Right lobe of liver (tissue), 6 donors: ENCODE measurements around the gene MYOZ3. TPM values are rescaled to one million over a fixed set of nuclear protein-coding genes. Genes with fewer than 3 reads are reported as not detected.

ENCODE experiments used
- ATAC-seq, 4 donors: fragments of 200-7000 bp; cut with Tn5 transposase; one replicate each; pipeline ENCODE4 v1.9.1; 2020; ENCODE audit warnings: mild to moderate bottlenecking in 4 of 4, moderate library complexity in 4 of 4
- DNase-seq, 3 donors: peaks; one replicate each; pipeline ENCODE4 v3.0.0-alpha.2; 2020
- H3K27ac ChIP-seq, 3 donors: fragments of 200-600 bp; one replicate each; pipeline ENCODE4 v1.8.0; 2022
- H3K27me3 ChIP-seq, 2 donors: fragments of 200-600 bp; one replicate each; pipeline ENCODE4 v1.8.0; 2022
- H3K36me3 ChIP-seq, 4 donors: fragments of 200-600 bp; sonication (generic) in 1 of 4; one replicate each; pipeline versions ENCODE4 v1.5.1 to v1.8.0; 2017 to 2022; ENCODE audit warnings: control low read depth in 1 of 4
- H3K4me1 ChIP-seq, 4 donors: fragments of 200-600 bp; sonication (generic) in 1 of 4; one replicate each; pipeline versions ENCODE4 v1.5.1 to v1.8.0; 2017 to 2022; ENCODE audit warnings: control low read depth in 1 of 4
- H3K4me3 ChIP-seq, 3 donors: fragments of 200-600 bp; one replicate each; pipeline ENCODE4 v1.8.0; 2022
- H3K9me3 ChIP-seq, 4 donors: fragments of 200-600 bp; sonication (generic) in 1 of 4; one replicate each; pipeline versions ENCODE4 v1.5.1 to v1.8.0; 2017 to 2022; ENCODE audit warnings: control low read depth in 1 of 4
- POLR2A ChIP-seq: fragments of 450-650 bp; IDR thresholded peaks from one replicate; pipeline ENCODE4 v1.6.1; 2017; ENCODE audit warnings: antibody characterized with exemption, mild to moderate bottlenecking
- WGBS: methylation state at CpG from one replicate; pipeline ENCODE4 v1.1.6; 2018; ENCODE audit warnings: low coverage, low lambda C conversion rate; ENCODE audit not compliant: insufficient coverage; ENCODE audit errors: missing lambda C conversion rate; 5-methylcytosine and 5-hydroxymethylcytosine counted together
- intact Hi-C, 2 donors: fragments of 100-400 bp; cut with DNase I; formaldehyde crosslinking; loops; one replicate each; pipeline versions ENCODE4 v1.11.2 to v1.14.1; 2022
- total RNA-seq, 6 experiments: library from RNA; depleted of rRNA in 2 of 6; stranded (reverse); fragments of >200 nt in 2 of 6; fragmentation: NEBNext Ultra II Directional in 3 of 6; extraction: Animal tissue kit (Norgen Biotek cat#: 25700) in 3 of 6; gene quantifications; one replicate each; pipeline versions ENCODE4 v1.1.0 to v1.2.4, GENCODE V29; 2016 to 2023
- TF ChIP-seq, protein P1 (sequence below), 4 donors: fragments of 200-600 bp in 3 of 4; fragments of 450-650 bp in 1 of 4; IDR thresholded peaks; one replicate each; pipeline versions ENCODE4 v1.5.1 to v1.8.0; 2016 to 2022; ENCODE audit warnings: antibody characterized with exemption in 4 of 4, mild to moderate bottlenecking in 2 of 4
- donor health status: DM: no; HTN: yes; CAD: no.
- donor health status: DM: no; HTN: no; CAD: no.
- donor health status: DM: no; HTN: no; CAD: no.
- donor health status: DM: no; HTN: yes; CAD: no.
- donor health status: DM: no; HTN: yes; CAD: no.

MYOZ3 gene
- total RNA-seq, 6 experiments from 2014 or later = 0.09 to 0.25 (median 0.12) TPM; not detected in 3

DNA sequence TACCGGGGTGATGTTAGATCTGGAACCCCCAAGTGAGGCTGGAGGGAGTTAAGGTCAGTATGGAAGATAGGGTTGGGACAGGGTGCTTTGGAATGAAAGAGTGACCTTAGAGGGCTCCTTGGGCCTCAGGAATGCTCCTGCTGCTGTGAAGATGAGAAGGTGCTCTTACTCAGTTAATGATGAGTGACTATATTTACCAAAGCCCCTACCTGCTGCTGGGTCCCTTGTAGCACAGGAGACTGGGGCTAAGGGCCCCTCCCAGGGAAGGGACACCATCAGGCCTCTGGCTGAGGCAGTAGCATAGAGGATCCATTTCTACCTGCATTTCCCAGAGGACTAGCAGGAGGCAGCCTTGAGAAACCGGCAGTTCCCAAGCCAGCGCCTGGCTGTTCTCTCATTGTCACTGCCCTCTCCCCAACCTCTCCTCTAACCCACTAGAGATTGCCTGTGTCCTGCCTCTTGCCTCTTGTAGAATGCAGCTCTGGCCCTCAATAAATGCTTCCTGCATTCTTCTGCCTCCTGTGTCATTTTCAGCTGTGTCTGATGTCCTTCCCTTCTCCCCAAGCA is 2.3 kb upstream of the MYOZ3 start:
- no peak for DNase-seq
- no peaks in the 10 kb centered on the region for H3K9me3 ChIP-seq
- ATAC-seq = peak in 2 of 4 donors; percentile 2 to 5
- no peak overlapping the region for H3K27ac ChIP-seq
- intact Hi-C loops = loop anchor here in 1 of 2 donors (5.0 kb wide), 1 partner anchor 96 kb away; no protein-coding TSS in a partner anchor
- H3K36me3 ChIP-seq = no peaks in the 10 kb centered on the region
- 36% methylated on average over 1 of the region's 3 CpGs for WGBS
- H3K27me3 ChIP-seq = no peaks in the 10 kb centered on the region
- no peak for TF ChIP-seq POLR2A
- no peak overlapping the region for H3K4me3 ChIP-seq
- peaks cover 0 to 23% (median 5%) of the 10 kb centered on the region in 4 donors for H3K4me1 ChIP-seq

DNA sequence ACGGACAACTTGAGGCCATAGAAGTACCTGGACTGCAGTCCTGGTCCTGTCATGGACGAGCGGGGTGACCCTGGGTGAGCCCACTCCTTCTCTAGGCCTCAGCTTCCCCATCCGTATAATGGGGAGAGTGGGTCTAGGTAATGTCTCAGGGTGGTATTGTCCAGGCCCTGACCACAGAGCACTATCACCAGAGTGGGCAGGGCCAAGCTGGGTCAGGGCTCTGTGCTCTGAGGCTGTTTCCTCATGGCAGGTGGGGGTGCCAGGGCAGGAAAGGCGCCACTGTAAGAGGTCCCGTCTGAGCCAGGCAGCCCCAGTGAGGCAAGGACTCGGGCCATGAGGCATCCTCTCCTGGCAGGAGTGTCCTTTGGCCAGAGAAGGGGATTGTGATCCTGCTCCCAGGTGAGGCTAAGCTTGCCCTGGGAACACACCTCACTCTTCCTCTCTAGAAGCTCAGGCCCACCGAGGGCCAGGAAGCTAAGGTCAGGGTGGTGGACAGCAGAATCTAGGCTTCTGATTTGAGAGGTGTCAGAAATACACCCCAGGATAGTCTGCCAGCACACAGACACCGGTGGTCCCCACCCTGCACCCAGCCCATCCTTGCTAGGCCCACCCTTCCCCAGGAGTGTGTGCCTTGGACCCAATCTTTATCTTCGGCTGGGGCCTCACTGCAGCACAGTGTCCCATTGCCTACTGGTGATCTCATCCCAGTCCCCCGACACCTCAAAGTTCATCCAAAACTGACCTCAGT is 1.5 kb upstream of the MYOZ3 start:
- Histone ChIP-seq H3K9me3 (no peaks in the 10 kb centered on the region), H3K4me1 (peaks cover 0 to 23% (median 5%) of the 10 kb centered on the region in 4 donors), H3K27me3 (no peaks in the 10 kb centered on the region), H3K36me3 (no peaks in the 10 kb centered on the region), H3K27ac (no peak overlapping the region), H3K4me3 (no peak overlapping the region)
- TF ChIP-seq POLR2A = no peak
- TF ChIP-seq, protein P1, sequence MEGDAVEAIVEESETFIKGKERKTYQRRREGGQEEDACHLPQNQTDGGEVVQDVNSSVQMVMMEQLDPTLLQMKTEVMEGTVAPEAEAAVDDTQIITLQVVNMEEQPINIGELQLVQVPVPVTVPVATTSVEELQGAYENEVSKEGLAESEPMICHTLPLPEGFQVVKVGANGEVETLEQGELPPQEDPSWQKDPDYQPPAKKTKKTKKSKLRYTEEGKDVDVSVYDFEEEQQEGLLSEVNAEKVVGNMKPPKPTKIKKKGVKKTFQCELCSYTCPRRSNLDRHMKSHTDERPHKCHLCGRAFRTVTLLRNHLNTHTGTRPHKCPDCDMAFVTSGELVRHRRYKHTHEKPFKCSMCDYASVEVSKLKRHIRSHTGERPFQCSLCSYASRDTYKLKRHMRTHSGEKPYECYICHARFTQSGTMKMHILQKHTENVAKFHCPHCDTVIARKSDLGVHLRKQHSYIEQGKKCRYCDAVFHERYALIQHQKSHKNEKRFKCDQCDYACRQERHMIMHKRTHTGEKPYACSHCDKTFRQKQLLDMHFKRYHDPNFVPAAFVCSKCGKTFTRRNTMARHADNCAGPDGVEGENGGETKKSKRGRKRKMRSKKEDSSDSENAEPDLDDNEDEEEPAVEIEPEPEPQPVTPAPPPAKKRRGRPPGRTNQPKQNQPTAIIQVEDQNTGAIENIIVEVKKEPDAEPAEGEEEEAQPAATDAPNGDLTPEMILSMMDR (IDR thresholded peaks at IDR 0.05) = no peak
- DNase-seq = peak in 1 of 3 donors; percentile 39
- no peak for ATAC-seq
- 79% methylated on average over 5 of the region's 11 CpGs for WGBS
- intact Hi-C loops = loop anchor here in 1 of 2 donors (5.0 kb wide), 1 partner anchor 97 kb away; no protein-coding TSS in a partner anchor

DNA sequence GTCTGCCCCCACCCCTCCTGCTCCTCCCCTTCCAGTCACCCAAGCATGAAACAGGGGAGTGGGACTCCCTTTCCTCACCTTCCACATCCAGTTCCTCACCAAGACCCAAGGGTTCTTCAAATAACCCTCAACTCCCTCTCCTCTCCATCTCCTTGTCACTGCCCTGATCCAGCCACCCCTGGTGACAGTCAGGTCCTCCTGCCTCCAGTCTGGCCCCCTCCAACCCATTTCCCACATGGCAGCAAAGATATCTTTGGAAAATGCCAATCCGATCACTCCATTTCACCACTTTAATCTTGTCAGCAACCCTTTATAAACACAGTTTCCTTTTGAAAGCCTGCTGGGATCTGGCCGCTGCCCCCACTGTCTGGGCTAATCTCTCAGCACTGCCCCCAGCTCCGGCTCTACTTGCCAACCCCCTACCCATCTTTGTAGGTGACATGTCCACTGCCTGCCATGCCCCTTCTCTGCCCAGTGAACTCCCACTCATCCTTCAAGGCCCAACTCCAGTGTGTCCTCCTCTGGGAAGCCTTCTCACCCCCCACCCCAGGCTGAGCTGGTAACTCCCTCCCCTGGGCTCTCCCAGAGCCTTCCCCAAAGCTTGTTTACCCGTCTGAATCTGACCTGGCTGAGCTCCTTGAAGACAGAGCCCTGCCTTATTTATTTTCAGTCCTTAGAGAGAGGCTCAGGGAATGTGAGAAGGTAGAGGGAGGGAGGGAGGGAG is 781 bp upstream of the MYOZ3 start:
- 64% methylated on average over 4 of the region's 4 CpGs for WGBS

DNA sequence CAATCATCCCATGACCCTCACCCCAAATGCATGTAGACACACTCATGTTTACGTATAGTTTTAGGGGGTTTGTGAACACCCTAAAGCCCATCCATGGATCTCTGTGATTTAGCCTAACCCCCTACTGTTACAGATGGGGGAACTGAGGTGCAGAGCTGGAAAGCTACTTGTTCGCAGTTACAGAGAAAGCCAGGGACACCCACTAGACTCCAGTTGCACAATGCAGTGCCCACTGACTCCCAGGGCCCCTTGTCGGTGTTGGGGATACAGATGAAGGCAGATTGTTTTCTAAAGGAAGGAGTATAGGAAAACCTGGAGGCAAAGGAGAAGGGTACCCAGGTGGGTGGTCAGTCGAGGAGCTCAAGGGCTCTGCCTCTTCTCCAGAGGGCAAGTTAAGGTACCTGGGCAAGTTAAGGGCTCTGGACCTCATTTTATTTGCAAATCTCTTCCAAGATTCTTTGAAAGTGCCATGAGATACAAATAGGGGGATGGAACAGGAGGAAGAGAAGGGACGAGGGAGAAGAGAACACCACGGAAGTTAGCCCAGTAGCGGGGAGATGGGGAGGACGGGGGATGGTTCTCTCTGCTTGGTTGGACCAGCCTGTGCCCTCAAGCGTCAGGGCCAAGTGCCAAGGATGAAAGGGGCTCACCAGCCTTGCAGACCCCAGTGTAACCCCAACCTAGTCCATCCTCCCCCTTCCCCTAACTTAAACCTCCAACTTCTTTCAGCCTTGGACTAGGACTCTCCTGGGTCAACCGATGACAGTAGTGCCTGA is 958 bp downstream of the MYOZ3 start:
- intact Hi-C loops = no loop called here
- Histone ChIP-seq H3K4me3 (no peak overlapping the region), H3K9me3 (no peaks in the 10 kb centered on the region), H3K4me1 (peaks cover 0 to 13% (median 3%) of the 10 kb centered on the region in 4 donors), H3K27ac (no peak overlapping the region), H3K36me3 (no peaks in the 10 kb centered on the region), H3K27me3 (no peaks in the 10 kb centered on the region)
- WGBS = 71% methylated on average over 6 of the region's 10 CpGs
- TF ChIP-seq, protein P1 (IDR thresholded peaks at IDR 0.05) = no peak
- TF ChIP-seq POLR2A = no peak
- ATAC-seq (no peak), DNase-seq (peak in 1 of 3 donors; percentile 22)

More for the DNA sequence above, 781 bp upstream of the MYOZ3 start:
- DNase-seq (peak in 1 of 3 donors; percentile 35), ATAC-seq (no peak)
- Histone ChIP-seq H3K27ac (no peak overlapping the region), H3K27me3 (no peaks in the 10 kb centered on the region), H3K4me1 (peaks cover 0 to 23% (median 5%) of the 10 kb centered on the region in 4 donors), H3K36me3 (no peaks in the 10 kb centered on the region), H3K9me3 (no peaks in the 10 kb centered on the region), H3K4me3 (no peak overlapping the region)
- intact Hi-C loops = no loop called here
- no peak for TF ChIP-seq POLR2A
- TF ChIP-seq, protein P1 (IDR thresholded peaks at IDR 0.05) = no peak
